GM20431 (cell line): ENCODE data around the gene HSDL2.
"Not testable (repeated sequence)": the region's sequence is repeated elsewhere in the genome, so short reads cannot be mapped to it uniquely, and the experiment has no call there.

Experiments used
- in situ Hi-C: fragments of 300-500 bp; cut with MseI, MboI; formaldehyde crosslinking; loops from one replicate; pipeline ENCODE4 v1.15.0; 2020; ENCODE audit warnings: low sequenced_read_pairs; ENCODE audit not compliant: unreplicated experiment

The HSDL2 gene

GRCh38 chr9:112489876-112490666 lies 110.2 kb downstream of the HSDL2 start:
- in situ Hi-C loops: no loop called here

- in situ Hi-C loops: no loop called here
These were observed 113.7 kb downstream of the HSDL2 start for GRCh38 chr9:112493393-112494137.

GRCh38 chr9:112494153-112494552 lies 114.2 kb downstream of the HSDL2 start:
- in situ Hi-C loops: no loop called here

- in situ Hi-C loops: no loop called here
These were observed 115.7 kb downstream of the HSDL2 start for GRCh38 chr9:112495614-112496013.

- in situ Hi-C loops: no loop called here
These were observed 116.3 kb downstream of the HSDL2 start for GRCh38 chr9:112496074-112496722.

- in situ Hi-C loops: no loop called here
These were observed 120.9 kb downstream of the HSDL2 start for GRCh38 chr9:112500842-112501241.

- in situ Hi-C loops: no loop called here
These were observed 121.4 kb downstream of the HSDL2 start for GRCh38 chr9:112501287-112501686.

GRCh38 chr9:112502175-112502946 lies 122.5 kb downstream of the HSDL2 start:
- in situ Hi-C loops: no loop called here

- in situ Hi-C loops: no loop called here
These were observed 123.3 kb downstream of the HSDL2 start for GRCh38 chr9:112503170-112503569.

GRCh38 chr9:112505086-112505485 lies 125.2 kb downstream of the HSDL2 start:
- in situ Hi-C loops: no loop called here

GRCh38 chr9:112505607-112506006 lies 125.7 kb downstream of the HSDL2 start:
- in situ Hi-C loops: no loop called here

- in situ Hi-C loops: no loop called here
These were observed 126.7 kb downstream of the HSDL2 start for GRCh38 chr9:112506571-112506970.

- in situ Hi-C loops: no loop called here
These were observed 127.2 kb downstream of the HSDL2 start for GRCh38 chr9:112507001-112507680.

GRCh38 chr9:112508377-112508776 lies 128.5 kb downstream of the HSDL2 start:
- in situ Hi-C loops: no loop called here

GRCh38 chr9:112512377-112512776 lies 132.5 kb downstream of the HSDL2 start:
- in situ Hi-C loops: not testable (repeated sequence)

- in situ Hi-C loops: no loop called here
These were observed 136.9 kb downstream of the HSDL2 start for GRCh38 chr9:112516769-112517168.

- in situ Hi-C loops: no loop called here
These were observed 140.2 kb downstream of the HSDL2 start for GRCh38 chr9:112520069-112520468.

GRCh38 chr9:112520656-112521055 lies 140.7 kb downstream of the HSDL2 start:
- in situ Hi-C loops: no loop called here
